K562 (cell line): Measurements from ENCODE around the gene CUTA. TPM values are rescaled to one million over a fixed set of nuclear protein-coding genes. Genes with fewer than 3 reads are reported as not detected.

Experiments used
- BACH1 ChIP-seq: fragments of 200-800 bp; sonication (Bioruptor generic); IDR thresholded peaks from 2 replicates; pipeline ENCODE4 v1.6.1; 2016; ENCODE audit warnings: missing genetic modification characterization, missing compliant biosample characterization
- COPS2 ChIP-seq: fragments of 450-650 bp; conservative IDR thresholded peaks from 2 replicates; pipeline ENCODE4 v1.6.1; 2016; ENCODE audit warnings: mild to moderate bottlenecking, moderate library complexity
- ETV5 ChIP-seq: sonication (generic); formaldehyde crosslinking; IDR thresholded peaks from 2 replicates; pipeline ENCODE4 v1.4.0; 2020; ENCODE audit warnings: low read depth, mild to moderate bottlenecking, missing genetic modification reagents
- JUND ChIP-seq, 2 experiments: IDR thresholded peaks; 2 replicates in 1 of 2; 3 replicates in 1 of 2; pipeline ENCODE4 v1.6.1; 2011; ENCODE audit warnings: borderline replicate concordance in 2 of 2, low read depth in 2 of 2, low read length in 2 of 2, improper control_type of control experiment in 1 of 2, missing biosample characterization in 1 of 2, missing genetic modification characterization in 1 of 2, missing genetic modification reagents in 1 of 2
- KDM1A ChIP-seq, 2 experiments: fragments of 450-650 bp; IDR thresholded peaks; 2 replicates each; pipeline ENCODE4 v1.6.1; 2016; ENCODE audit warnings: mild to moderate bottlenecking in 2 of 2
- KLF13 ChIP-seq: fragments of 450-650 bp; IDR thresholded peaks from 2 replicates; pipeline ENCODE4 v1.6.1; 2016; ENCODE audit warnings: missing genetic modification characterization, low read depth, mild to moderate bottlenecking, missing compliant biosample characterization, moderate library complexity, borderline replicate concordance
- MYNN ChIP-seq, 2 experiments: sonication (generic); formaldehyde crosslinking in 1 of 2; IDR thresholded peaks; 2 replicates each; pipeline versions ENCODE4 v1.5.0 to v1.6.1; 2016 to 2020; ENCODE audit warnings: antibody characterized with exemption in 1 of 2, missing genetic modification reagents in 1 of 2
- POLR2AphosphoS5 ChIP-seq: IDR thresholded peaks from 2 replicates; pipeline ENCODE4 v1.6.1; 2011; ENCODE audit warnings: mild to moderate bottlenecking, low read depth, low read length, moderate library complexity; ENCODE audit not compliant: control insufficient read depth, insufficient read depth
- RAD51 ChIP-seq: fragments of 450-650 bp; IDR thresholded peaks from 2 replicates; pipeline ENCODE4 v1.7.1; 2016; ENCODE audit warnings: low read depth, mild to moderate bottlenecking, borderline replicate concordance
- RBM17 ChIP-seq: fragments of 200-400 bp; formaldehyde crosslinking; IDR thresholded peaks from 2 replicates; pipeline ENCODE4 v1.6.1; 2017; ENCODE audit warnings: low read depth, mild to moderate bottlenecking, low read length, borderline replicate concordance
- SREBF2 ChIP-seq: sonication (generic); formaldehyde crosslinking; IDR thresholded peaks from 2 replicates; pipeline ENCODE4 v1.4.0; 2020; ENCODE audit warnings: mild to moderate bottlenecking, missing genetic modification reagents
- STAT5A ChIP-seq: IDR thresholded peaks from 2 replicates; pipeline ENCODE4 v1.6.1; 2012; ENCODE audit warnings: low read length, inconsistent platforms, borderline replicate concordance
- TRIM24 ChIP-seq, 2 experiments: fragments of 450-650 bp; IDR thresholded peaks; 2 replicates each; pipeline ENCODE4 v1.6.1; 2016
- ZKSCAN3 ChIP-seq: fragments of 250-450 bp; sonication (Bioruptor Pico); IDR thresholded peaks from 2 replicates; pipeline ENCODE4 v1.4.0; 2020
- ZNF134 ChIP-seq: fragments of 250-450 bp; sonication (Bioruptor Pico); conservative IDR thresholded peaks from 2 replicates; pipeline ENCODE4 v1.4.0; 2020
- ZNF431 ChIP-seq: sonication (generic); formaldehyde crosslinking; IDR thresholded peaks from 2 replicates; pipeline ENCODE4 v1.8.0; 2022; ENCODE audit warnings: mild to moderate bottlenecking, missing genetic modification reagents
- ZNF551 ChIP-seq: fragments of 250-450 bp; sonication (Bioruptor Pico); IDR thresholded peaks from 2 replicates; pipeline ENCODE4 v1.5.0; 2021; ENCODE audit warnings: mild to moderate bottlenecking, moderate library complexity
- ZSCAN29 ChIP-seq: fragments of 450-650 bp; IDR thresholded peaks from 2 replicates; pipeline ENCODE4 v1.6.1; 2017
- polyA plus RNA-seq, 8 experiments: library from polyadenylated mRNA; depleted of rRNA in 4 of 8; stranded (reverse) in 5 of 8; unstranded in 3 of 8; fragments of >200 nt; fragmentation: Nextera tagmentation in 2 of 8; fragmentation: Illumina TruSeq in 1 of 8; extraction: Ambion mirVana in 2 of 8; extraction: Trizol in 1 of 8; gene quantifications; 2 replicates each; pipeline versions ENCODE4 v1.2.1 to v1.2.3, GENCODE V29; 2011 to 2014; ENCODE audit warnings: inconsistent platforms in 1 of 8, missing spikeins in 1 of 8
- total RNA-seq, 7 experiments: library from RNA; depleted of rRNA in 6 of 7; stranded (reverse); fragments of >200 nt in 6 of 7; fragmentation: Illumina TruSeq in 2 of 7; extraction: Trizol in 2 of 7; gene quantifications; 2 replicates each; pipeline versions ENCODE4 v1.2.1 to v1.2.3, GENCODE V29; 2011 to 2021; ENCODE audit warnings: low replicate concordance in 1 of 7
- TF ChIP-seq, protein P1 (sequence below), 3 experiments: fragments of 200-800 bp in 1 of 3; sonication (Bioruptor generic) in 1 of 3; sonication (generic) in 1 of 3; formaldehyde crosslinking in 1 of 3; IDR thresholded peaks; 2 replicates each; pipeline versions ENCODE4 v1.6.1 to v1.8.0; 2016 to 2022; ENCODE audit warnings: mild to moderate bottlenecking in 2 of 3, missing compliant biosample characterization in 2 of 3, missing genetic modification characterization in 2 of 3, missing genetic modification reagents in 1 of 3
- TF ChIP-seq, protein P2 (sequence below): fragments of 450-650 bp; formaldehyde crosslinking; IDR thresholded peaks from 2 replicates; pipeline ENCODE4 v1.4.0; 2020; ENCODE audit warnings: mild to moderate bottlenecking, moderate library complexity
- TF ChIP-seq, protein P3 (sequence below): fragments of 250-450 bp; sonication (Bioruptor Pico); IDR thresholded peaks from 2 replicates; pipeline ENCODE4 v1.5.0; 2021

CUTA gene
- total and polyA plus RNA-seq, 9 of the 15 experiments (the other 6 are each of a cell fraction or from before 2014, with no cell fraction given), result 166 to 682 (median 310) TPM

DNA sequence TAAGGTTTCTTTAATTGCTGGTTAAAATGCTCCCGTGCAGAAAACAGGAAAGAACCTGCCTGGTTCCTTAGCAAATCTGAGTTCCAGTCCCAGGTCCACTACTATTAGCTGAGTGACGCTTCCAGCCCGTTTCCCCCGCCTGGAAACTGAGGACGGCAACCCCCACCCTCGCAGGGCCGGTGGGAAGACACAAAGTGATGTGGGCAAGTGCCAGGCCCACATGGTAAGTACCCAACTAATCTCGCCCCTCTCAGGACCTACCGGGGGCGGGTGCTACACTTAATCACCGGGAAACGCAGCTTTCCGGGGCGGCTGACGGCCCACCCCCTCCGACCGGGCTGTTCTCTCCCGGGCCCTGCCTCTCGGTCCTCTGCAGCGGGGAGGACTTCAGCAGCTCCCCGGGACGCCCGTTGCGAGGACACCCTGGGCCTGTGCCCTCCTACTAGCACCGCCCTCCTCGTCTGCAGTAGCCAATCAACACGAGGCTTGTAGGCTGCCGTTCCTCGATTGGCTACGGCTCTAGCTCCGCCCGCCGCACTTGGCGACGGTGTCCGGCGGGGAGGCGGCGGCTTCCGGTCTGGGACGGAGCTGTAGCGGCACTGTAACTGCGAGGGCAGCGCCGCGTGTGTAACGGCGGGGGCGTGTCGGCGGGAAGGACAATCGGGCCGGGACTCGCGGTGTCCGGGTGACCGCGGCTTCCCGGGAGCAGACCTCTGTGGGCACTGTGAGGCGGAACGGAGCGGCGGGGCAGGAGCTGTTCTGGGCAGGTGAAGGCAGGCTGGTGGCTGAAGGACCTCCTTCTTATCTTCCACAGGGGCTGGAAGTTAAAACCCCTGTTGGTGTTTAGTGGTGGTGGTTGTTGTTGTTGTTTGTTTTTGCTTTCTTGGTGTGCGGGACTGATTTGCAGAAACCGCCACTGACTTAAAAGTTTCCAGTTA is 36.4 kb upstream of the CUTA start, which contains the start of gene ZBTB9 (continued):
- TF ChIP-seq, protein P1, sequence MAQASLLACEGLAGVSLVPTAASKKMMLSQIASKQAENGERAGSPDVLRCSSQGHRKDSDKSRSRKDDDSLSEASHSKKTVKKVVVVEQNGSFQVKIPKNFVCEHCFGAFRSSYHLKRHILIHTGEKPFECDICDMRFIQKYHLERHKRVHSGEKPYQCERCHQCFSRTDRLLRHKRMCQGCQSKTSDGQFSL (CRISPR knock-in tag; IDR thresholded peaks at IDR 0.05), result peak; percentile 35; the same call in 1 of the 2 replicates
- TF ChIP-seq, protein P1 (tag; IDR thresholded peaks at IDR 0.05), result no peak
- TF ChIP-seq BACH1 (tag) (no peak), TRIM24 (IDR thresholded peaks at IDR 0.05) (no peak), RAD51 (no peak), ZNF551 (CRISPR knock-in tag) (no peak), KDM1A (IDR thresholded peaks at IDR 0.05) (no peak; a peak in 2 of 4 replicates), MYNN (IDR thresholded peaks at IDR 0.05) (peak; percentile 73; the same call in 1 of the 2 replicates), MYNN (CRISPR knock-in tag; IDR thresholded peaks at IDR 0.05) (no peak), COPS2 (no peak), SREBF2 (peak; percentile 89; the same call in 1 of the 2 replicates), STAT5A (no peak), JUND (IDR thresholded peaks at IDR 0.05; ENCODE audit: borderline replicate concordance, low read depth, low read length) (peak; percentile 53; the same call in 1 of the 2 replicates), JUND (tag; IDR thresholded peaks at IDR 0.05; ENCODE audit: borderline replicate concordance, low read depth, low read length) (peak; percentile 29; the same call in 1 of the 3 replicates), ZNF134 (no peak), RBM17 (no peak), ETV5 (peak; percentile 94), POLR2AphosphoS5 (peak; percentile 74), ZSCAN29 (no peak), KLF13 (tag) (peak; percentile 99), ZNF431 (no peak), ZKSCAN3 (CRISPR knock-in tag) (no peak)
- TF ChIP-seq, protein P2, sequence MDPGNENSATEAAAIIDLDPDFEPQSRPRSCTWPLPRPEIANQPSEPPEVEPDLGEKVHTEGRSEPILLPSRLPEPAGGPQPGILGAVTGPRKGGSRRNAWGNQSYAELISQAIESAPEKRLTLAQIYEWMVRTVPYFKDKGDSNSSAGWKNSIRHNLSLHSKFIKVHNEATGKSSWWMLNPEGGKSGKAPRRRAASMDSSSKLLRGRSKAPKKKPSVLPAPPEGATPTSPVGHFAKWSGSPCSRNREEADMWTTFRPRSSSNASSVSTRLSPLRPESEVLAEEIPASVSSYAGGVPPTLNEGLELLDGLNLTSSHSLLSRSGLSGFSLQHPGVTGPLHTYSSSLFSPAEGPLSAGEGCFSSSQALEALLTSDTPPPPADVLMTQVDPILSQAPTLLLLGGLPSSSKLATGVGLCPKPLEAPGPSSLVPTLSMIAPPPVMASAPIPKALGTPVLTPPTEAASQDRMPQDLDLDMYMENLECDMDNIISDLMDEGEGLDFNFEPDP (CRISPR knock-in tag), result no peak
- TF ChIP-seq, protein P3, sequence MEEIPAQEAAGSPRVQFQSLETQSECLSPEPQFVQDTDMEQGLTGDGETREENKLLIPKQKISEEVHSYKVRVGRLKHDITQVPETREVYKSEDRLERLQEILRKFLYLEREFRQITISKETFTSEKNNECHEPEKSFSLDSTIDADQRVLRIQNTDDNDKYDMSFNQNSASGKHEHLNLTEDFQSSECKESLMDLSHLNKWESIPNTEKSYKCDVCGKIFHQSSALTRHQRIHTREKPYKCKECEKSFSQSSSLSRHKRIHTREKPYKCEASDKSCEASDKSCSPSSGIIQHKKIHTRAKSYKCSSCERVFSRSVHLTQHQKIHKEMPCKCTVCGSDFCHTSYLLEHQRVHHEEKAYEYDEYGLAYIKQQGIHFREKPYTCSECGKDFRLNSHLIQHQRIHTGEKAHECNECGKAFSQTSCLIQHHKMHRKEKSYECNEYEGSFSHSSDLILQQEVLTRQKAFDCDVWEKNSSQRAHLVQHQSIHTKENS (CRISPR knock-in tag), result no peak
